ENCODE measurements around the gene MON1B. TPM values are rescaled to one million over a fixed set of nuclear protein-coding genes. Genes with fewer than 3 reads are reported as not detected.

MON1B gene
- total RNA-seq, 1 donor from 2014 or later = 70.7 TPM

DNA sequence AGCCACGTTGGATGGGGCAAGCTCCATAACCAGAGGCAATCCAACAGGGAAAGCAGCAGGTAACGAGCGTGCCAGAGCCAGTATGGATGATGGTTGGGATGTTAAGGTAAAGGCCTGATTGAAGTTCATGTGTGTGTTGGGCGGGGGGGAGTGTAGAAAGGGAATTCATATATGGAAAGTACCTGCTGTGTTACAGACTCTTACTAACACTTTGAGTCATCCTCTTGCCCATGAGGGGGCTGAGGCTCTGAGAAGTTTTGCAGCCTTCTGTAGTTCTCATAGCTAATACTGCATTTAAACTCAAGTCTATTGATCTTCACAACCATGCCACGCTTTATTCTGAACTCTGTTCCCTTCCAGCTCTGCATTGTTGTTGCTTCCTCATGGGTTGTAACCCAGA, 36.8 kb downstream of the MON1B start:
- CTCF ChIA-PET = interaction anchor here (1.2 kb wide), 1 partner anchor 14 kb away, joined by 3 read pairs; no protein-coding TSS in a partner anchor
- ATAC-seq (ENCODE audit: low read depth) (no peak), DNase-seq (no peak)
- POLR2A ChIA-PET = no interaction called here
- intact Hi-C loops (cut with micrococcal nuclease) = no loop called here
- Mint-ChIP-seq H3K27me3 (peaks cover 6% of the 10 kb centered on the region), H3K36me3 (ENCODE audit: low read depth) (no peaks in the 10 kb centered on the region), H3K4me1 (no peaks in the 10 kb centered on the region), H3K4me3 (no peak overlapping the region), H3K27ac (no peak overlapping the region), H3K9me3 (no peaks in the 10 kb centered on the region)
- TF ChIP-seq, protein P1, sequence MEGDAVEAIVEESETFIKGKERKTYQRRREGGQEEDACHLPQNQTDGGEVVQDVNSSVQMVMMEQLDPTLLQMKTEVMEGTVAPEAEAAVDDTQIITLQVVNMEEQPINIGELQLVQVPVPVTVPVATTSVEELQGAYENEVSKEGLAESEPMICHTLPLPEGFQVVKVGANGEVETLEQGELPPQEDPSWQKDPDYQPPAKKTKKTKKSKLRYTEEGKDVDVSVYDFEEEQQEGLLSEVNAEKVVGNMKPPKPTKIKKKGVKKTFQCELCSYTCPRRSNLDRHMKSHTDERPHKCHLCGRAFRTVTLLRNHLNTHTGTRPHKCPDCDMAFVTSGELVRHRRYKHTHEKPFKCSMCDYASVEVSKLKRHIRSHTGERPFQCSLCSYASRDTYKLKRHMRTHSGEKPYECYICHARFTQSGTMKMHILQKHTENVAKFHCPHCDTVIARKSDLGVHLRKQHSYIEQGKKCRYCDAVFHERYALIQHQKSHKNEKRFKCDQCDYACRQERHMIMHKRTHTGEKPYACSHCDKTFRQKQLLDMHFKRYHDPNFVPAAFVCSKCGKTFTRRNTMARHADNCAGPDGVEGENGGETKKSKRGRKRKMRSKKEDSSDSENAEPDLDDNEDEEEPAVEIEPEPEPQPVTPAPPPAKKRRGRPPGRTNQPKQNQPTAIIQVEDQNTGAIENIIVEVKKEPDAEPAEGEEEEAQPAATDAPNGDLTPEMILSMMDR (IDR thresholded peaks at IDR 0.05) = no peak

DNA sequence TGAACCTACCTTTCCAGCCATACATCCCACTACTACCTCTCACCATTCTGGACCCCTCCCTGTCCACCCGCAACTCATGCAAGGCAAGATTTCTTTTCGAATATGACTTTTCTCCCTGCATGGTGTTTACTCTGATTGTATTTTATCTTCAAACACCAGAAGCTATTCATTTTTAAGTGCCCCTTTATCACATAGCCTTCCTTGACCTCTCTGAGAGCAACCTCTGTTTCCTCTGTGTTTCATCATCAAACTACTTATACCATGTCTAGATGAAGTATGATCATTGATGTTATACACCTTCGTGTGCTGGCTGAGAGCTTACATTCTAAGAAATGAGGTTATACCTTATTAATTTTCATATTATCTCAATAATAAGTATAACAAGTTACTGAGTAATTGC, 40.1 kb downstream of the MON1B start:
- Mint-ChIP-seq H3K9me3 (no peaks in the 10 kb centered on the region), H3K27ac (no peak overlapping the region), H3K27me3 (peaks cover 14% of the 10 kb centered on the region), H3K36me3 (ENCODE audit: low read depth) (no peaks in the 10 kb centered on the region), H3K4me3 (no peak overlapping the region), H3K4me1 (peaks cover under 1% of the 10 kb centered on the region)
- CTCF ChIA-PET = no interaction called here
- TF ChIP-seq, protein P1 (IDR thresholded peaks at IDR 0.05) = no peak
- POLR2A ChIA-PET = no interaction called here
- ATAC-seq (ENCODE audit: low read depth) = no peak
- intact Hi-C loops (cut with micrococcal nuclease) = no loop called here
- no peak for DNase-seq

DNA sequence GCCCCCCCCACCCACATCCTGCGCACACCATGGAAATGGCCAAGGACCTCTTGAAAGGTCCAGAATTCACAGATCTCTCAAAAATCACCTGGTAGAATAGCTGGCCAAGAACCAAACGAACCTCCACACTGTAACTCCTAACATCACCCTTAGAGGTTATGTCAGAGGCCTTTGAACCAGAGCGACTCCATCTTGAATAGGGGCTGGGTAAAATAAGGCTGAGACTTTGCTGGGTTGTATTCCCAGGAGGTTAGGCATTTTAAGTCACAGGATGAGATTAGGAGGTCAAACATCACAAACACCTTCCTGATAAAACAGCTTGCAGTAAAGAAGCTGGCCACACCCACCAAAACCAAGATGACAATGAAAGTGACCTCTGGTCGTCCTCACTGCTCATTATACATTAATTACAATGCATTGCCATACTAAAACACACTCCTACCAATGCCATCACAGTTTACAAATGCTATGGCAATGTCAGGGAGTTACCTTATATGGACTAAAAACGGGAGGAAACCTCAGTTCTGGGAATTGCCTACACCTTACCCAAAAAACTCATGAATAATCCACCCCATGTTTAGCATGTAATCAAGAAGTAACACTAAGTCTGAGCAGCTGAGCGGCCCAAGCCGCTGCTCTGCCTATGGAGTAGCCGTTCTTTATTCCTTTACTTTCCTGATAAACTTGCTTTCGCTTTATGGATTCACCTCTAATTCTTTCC, 43.0 kb downstream of the MON1B start:
- no peak for ATAC-seq (ENCODE audit: low read depth)
- intact Hi-C loops (cut with micrococcal nuclease) = no loop called here
- POLR2A ChIA-PET = no interaction called here
- TF ChIP-seq, protein P1 (IDR thresholded peaks at IDR 0.05) = no peak
- Mint-ChIP-seq H3K27me3 (peaks cover 12% of the 10 kb centered on the region), H3K36me3 (ENCODE audit: low read depth) (no peaks in the 10 kb centered on the region), H3K4me1 (peaks cover 4% of the 10 kb centered on the region), H3K9me3 (no peaks in the 10 kb centered on the region), H3K4me3 (no peak overlapping the region), H3K27ac (no peak overlapping the region)
- no peak for DNase-seq
- CTCF ChIA-PET = interaction anchor here (8.0 kb wide), 1 partner anchor 350 kb away, joined by 125 read pairs; no protein-coding TSS in a partner anchor

DNA sequence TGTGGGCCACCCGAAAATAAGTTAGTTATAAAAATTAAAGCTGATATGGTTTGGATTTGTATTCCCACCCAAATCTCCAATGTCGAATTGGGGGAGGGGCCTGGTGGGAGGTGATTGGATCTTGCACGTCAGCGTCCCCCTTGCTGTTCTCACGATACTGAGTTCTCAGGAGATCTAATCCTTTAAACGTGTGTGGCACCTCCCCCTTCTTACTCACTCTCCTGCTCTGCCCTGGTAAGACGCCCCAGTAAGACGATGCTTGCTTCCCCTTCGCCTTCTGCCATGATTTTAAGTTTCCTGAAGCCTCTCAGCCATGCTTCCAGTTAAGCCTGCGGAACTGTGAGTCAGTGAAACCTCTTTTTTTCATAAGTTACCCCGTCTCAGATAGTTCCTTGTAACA, 43.6 kb downstream of the MON1B start:
- DNase-seq (no peak), ATAC-seq (ENCODE audit: low read depth) (no peak)
- intact Hi-C loops (cut with micrococcal nuclease) = no loop called here
- no peak overlapping the region for H3K27ac Mint-ChIP-seq
- ChIA-PET POLR2A (no interaction called here), CTCF (interaction anchor here (8.0 kb wide), 1 partner anchor 349 kb away, joined by 125 read pairs; no protein-coding TSS in a partner anchor)
- peaks cover 4% of the 10 kb centered on the region for H3K4me1 Mint-ChIP-seq
- H3K9me3 Mint-ChIP-seq = no peaks in the 10 kb centered on the region
- TF ChIP-seq, protein P1 (IDR thresholded peaks at IDR 0.05) = no peak
- H3K4me3 Mint-ChIP-seq = no peak overlapping the region
- no peaks in the 10 kb centered on the region for H3K36me3 Mint-ChIP-seq (ENCODE audit: low read depth)
- peaks cover 14% of the 10 kb centered on the region for H3K27me3 Mint-ChIP-seq

DNA sequence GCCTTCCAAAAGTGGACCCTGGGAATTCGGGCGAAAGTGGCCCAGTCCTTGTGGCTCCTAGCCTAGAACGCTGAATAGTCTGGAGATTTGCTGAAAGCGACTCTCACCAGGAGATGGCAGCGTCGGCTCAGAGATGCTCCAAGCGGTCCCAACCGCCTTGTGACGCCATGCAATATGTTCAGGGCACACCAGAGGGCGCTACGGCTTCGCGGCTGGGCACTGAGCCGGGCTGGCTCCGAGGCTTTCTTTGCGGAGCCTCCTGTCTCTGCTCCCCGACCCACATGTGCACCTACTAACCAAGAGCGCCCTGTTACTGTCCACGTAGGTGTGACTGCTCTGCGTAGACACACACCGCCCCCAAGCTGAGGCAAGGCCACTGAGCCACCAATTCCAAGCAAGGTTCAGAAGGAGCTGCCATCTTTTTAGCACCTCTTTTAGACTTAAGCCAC, 45.1 kb downstream of the MON1B start:
- Mint-ChIP-seq H3K4me1 (peaks cover 4% of the 10 kb centered on the region), H3K27me3 (peaks cover 10% of the 10 kb centered on the region), H3K27ac (no peak overlapping the region), H3K36me3 (ENCODE audit: low read depth) (no peaks in the 10 kb centered on the region), H3K4me3 (peak overlapping the region; percentile 50), H3K9me3 (no peaks in the 10 kb centered on the region)
- intact Hi-C loops (cut with micrococcal nuclease) = loop anchor here (1.0 kb wide), 4 partner anchors 46 to 735 kb away; no protein-coding TSS in a partner anchor
- peak; percentile 100 for ATAC-seq (ENCODE audit: low read depth)
- TF ChIP-seq, protein P1 (IDR thresholded peaks at IDR 0.05) = peak; percentile 90
- DNase-seq = peak; percentile 75
- CTCF ChIA-PET = interaction anchor here (0.6 to 8.0 kb wide), 7 partner anchors 15 to 826 kb away, joined by 3 to 125 read pairs (median 3); no protein-coding TSS in a partner anchor
- POLR2A ChIA-PET = no interaction called here

Data from activated B cell treated with CpG ODN at 0.5 μM for 24 hours (primary cell).